RWPE2 (cell line): ENCODE results near the gene LRRC7.

Source experiments
- ATAC-seq: fragments of 200-7000 bp; cut with Tn5 transposase; 3 replicates; pipeline ENCODE4 v1.9.1; 2021; ENCODE audit warnings: low read depth
- DNase-seq: peaks from one replicate; pipeline ENCODE4 v3.0.0-alpha.2; 2020; ENCODE audit warnings: low spot score
- H3K27ac ChIP-seq: fragments of 450-650 bp; 2 replicates; pipeline ENCODE4 v1.5.1; 2017; ENCODE audit warnings: mild to moderate bottlenecking; ENCODE audit not compliant: poor library complexity, severe bottlenecking
- H3K27me3 ChIP-seq: fragments of 250-450 bp; sonication (Bioruptor Pico); 2 replicates; pipeline ENCODE4 v1.5.1; 2021; ENCODE audit warnings: mild to moderate bottlenecking, moderate library complexity; ENCODE audit not compliant: insufficient read depth, poor library complexity, severe bottlenecking
- H3K36me3 ChIP-seq: fragments of 250-450 bp; sonication (Bioruptor Pico); 2 replicates; pipeline ENCODE4 v1.5.1; 2020; ENCODE audit warnings: low read depth, mild to moderate bottlenecking, moderate library complexity
- H3K4me1 ChIP-seq: fragments of 250-450 bp; sonication (Bioruptor Pico); 2 replicates; pipeline ENCODE4 v1.5.1; 2021; ENCODE audit warnings: mild to moderate bottlenecking, moderate library complexity; ENCODE audit not compliant: insufficient read depth, poor library complexity, severe bottlenecking
- H3K4me3 ChIP-seq: fragments of 250-450 bp; sonication (Bioruptor Pico); 2 replicates; pipeline ENCODE4 v1.5.1; 2021; ENCODE audit warnings: mild to moderate bottlenecking, moderate library complexity; ENCODE audit not compliant: severe bottlenecking
- H3K9me3 ChIP-seq: fragments of 250-450 bp; sonication (Bioruptor Pico); 2 replicates; pipeline ENCODE4 v1.5.1; 2021; ENCODE audit warnings: mild to moderate bottlenecking, moderate library complexity; ENCODE audit not compliant: severe bottlenecking
- TF ChIP-seq, protein P1 (sequence below): fragments of 450-650 bp; IDR thresholded peaks from one replicate; pipeline ENCODE4 v1.5.1; 2017; ENCODE audit warnings: mild to moderate bottlenecking, moderate library complexity; ENCODE audit not compliant: poor library complexity, severe bottlenecking

LRRC7 gene

DNA sequence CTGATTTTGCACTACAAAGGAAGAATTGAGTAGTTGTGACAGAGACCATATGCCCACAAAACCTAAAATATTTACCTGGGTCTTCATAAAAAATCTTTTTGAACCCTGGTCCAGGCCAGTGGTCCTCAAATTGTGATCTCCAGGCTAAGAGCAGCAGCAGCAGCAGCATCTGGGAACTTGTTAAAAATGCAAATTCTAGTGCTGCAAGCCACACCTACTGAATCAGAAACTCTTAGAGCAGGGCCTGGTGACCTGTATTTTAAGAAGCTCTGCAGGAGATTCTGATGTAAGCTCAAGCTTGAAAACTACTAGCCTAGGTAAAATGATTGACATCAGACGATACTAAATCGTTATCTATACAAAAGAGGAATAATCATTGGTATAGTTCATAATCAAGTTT, 112.2 kb downstream of the LRRC7 start:
- DNase-seq = no peak
- TF ChIP-seq, protein P1, sequence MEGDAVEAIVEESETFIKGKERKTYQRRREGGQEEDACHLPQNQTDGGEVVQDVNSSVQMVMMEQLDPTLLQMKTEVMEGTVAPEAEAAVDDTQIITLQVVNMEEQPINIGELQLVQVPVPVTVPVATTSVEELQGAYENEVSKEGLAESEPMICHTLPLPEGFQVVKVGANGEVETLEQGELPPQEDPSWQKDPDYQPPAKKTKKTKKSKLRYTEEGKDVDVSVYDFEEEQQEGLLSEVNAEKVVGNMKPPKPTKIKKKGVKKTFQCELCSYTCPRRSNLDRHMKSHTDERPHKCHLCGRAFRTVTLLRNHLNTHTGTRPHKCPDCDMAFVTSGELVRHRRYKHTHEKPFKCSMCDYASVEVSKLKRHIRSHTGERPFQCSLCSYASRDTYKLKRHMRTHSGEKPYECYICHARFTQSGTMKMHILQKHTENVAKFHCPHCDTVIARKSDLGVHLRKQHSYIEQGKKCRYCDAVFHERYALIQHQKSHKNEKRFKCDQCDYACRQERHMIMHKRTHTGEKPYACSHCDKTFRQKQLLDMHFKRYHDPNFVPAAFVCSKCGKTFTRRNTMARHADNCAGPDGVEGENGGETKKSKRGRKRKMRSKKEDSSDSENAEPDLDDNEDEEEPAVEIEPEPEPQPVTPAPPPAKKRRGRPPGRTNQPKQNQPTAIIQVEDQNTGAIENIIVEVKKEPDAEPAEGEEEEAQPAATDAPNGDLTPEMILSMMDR = no peak
- no peaks in the 10 kb centered on the region for H3K4me1 ChIP-seq

DNA sequence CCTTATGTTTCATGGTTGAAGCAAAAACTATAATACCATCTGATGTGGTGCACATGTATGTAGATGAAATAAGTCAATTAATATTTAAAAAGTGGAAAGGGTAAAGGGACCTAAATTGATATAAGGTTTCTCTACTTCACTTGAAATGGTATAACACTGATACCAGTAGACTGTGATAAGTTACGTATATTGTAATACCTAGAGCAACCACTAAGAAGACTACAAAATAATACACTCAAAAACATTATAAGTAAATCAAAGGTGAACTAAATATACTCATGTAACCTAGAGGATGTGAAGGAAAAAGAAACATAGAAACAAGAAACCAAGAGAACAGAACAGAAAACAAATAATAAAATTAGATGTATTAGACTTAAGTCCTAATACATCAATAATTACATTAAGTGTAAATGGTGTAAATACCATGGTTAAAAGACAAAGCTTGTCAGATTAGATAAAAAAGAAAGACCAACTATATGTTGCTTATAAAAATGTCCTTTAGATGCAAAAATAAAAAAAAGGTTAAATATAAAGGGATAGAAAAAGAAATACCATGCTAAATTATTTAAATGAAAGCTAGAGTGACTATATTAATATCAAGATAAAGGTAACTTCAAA, 118.8 kb downstream of the LRRC7 start:
- no peaks in the 10 kb centered on the region for H3K9me3 ChIP-seq
- H3K27ac ChIP-seq = no peak overlapping the region
- no peak for ATAC-seq
- no peaks in the 10 kb centered on the region for H3K36me3 ChIP-seq
- TF ChIP-seq, protein P1 = no peak
- H3K27me3 ChIP-seq = no peaks in the 10 kb centered on the region
- no peaks in the 10 kb centered on the region for H3K4me1 ChIP-seq
- no peak overlapping the region for H3K4me3 ChIP-seq
- DNase-seq = no peak

More for the DNA sequence above, 112.2 kb downstream of the LRRC7 start:
- Histone ChIP-seq H3K27me3 (no peaks in the 10 kb centered on the region), H3K4me3 (no peak overlapping the region), H3K36me3 (no peaks in the 10 kb centered on the region), H3K27ac (no peak overlapping the region), H3K9me3 (no peaks in the 10 kb centered on the region)
- no peak for ATAC-seq

DNA sequence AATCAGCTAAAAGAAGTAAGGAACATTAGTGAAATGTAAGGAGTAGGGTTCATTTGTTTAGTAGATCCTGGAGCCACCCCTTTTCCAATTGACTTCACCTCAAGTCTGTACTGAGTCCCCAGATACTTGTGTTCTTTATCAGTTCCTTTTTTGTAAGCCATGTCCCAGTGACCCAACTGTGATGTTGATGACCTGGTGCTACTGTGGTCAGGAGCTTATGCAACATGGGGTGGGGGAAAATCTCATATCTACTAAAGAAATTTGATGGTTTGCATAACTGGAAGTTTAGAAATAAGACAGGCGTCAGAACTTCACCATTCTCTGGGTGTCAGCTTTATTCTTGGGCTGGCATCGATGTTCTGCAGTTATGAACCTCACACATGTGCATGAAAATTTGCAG, 120.5 kb downstream of the LRRC7 start:
- ATAC-seq (no peak), DNase-seq (no peak)
- Histone ChIP-seq H3K27me3 (no peaks in the 10 kb centered on the region), H3K4me3 (no peak overlapping the region), H3K36me3 (no peaks in the 10 kb centered on the region), H3K4me1 (no peaks in the 10 kb centered on the region), H3K27ac (no peak overlapping the region), H3K9me3 (no peaks in the 10 kb centered on the region)
- TF ChIP-seq, protein P1 = no peak

DNA sequence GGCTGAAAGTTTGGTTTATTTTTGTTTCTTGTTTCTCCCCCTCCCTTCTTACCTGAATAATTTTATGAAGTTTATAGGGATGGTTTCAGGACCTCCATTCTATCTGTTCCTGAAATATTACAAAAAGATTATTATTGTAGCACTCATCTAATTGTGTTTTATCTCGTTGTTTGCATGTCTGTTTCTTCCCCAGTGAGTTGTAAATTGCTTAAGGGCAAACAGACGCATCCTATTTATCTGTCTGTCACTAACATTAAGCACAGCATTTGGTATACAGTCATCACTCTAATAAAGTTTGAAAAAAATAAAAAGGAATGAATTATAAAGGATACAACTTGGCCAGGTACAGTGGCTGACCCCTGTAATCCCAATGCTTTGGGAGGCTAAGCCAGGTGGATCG, 123.5 kb downstream of the LRRC7 start:
- Histone ChIP-seq H3K9me3 (no peaks in the 10 kb centered on the region), H3K4me1 (peaks cover 6% of the 10 kb centered on the region), H3K27me3 (no peaks in the 10 kb centered on the region), H3K4me3 (no peak overlapping the region), H3K27ac (no peak overlapping the region), H3K36me3 (no peaks in the 10 kb centered on the region)
- TF ChIP-seq, protein P1 = no peak
- DNase-seq = no peak
- no peak for ATAC-seq

DNA sequence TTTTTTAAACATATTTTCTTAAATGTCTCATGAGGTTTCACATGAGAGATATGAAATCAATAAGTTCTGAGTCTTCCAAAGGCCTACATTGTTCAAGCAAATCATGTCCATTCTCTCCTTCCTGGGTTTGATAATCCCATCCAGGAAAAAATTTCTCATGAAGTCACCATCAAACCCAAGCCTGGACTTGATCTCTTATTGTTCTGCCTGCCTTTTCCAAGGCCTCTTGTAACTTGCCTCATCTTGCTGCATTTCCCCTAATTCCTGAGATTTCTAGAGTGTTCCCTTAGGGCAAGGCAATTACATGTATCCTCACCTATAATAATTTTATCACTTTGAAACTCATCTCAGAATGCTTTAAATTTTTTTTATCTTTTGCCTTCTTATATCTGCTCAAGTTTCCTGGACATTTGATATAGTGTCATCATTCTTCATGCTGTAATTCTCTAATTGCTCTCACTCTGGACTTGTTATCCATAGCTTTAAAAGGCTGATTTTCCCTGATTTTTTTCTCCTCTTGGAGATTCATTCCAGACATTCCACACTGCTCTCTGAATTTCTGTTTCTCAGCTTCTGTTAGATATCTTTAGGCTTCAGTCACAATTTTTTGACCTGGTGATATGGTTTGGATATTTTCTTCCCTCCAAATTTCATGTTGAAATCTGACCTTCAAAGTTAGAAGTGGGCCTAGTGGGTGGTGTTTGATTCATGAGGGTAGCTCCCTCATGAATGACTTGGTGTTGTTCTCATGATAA, 126.4 kb downstream of the LRRC7 start:
- H3K4me3 ChIP-seq = no peak overlapping the region
- ATAC-seq (0 out of 3 replicates have a peak, but pooled peaks have one; percentile 42), DNase-seq (no peak)
- peaks cover 6% of the 10 kb centered on the region for H3K4me1 ChIP-seq
- H3K27me3 ChIP-seq = no peaks in the 10 kb centered on the region
- H3K36me3 ChIP-seq = no peaks in the 10 kb centered on the region
- no peaks in the 10 kb centered on the region for H3K9me3 ChIP-seq
- peak overlapping the region; percentile 46 for H3K27ac ChIP-seq
- TF ChIP-seq, protein P1 = no peak
